Activated CD8-positive, alpha-beta memory T cell treated with anti-CD3 and anti-CD28 coated beads for 4 hours (primary cell): Measurements from ENCODE around the gene ISCA1.

Experiments
- DNase-seq, 2 donors: peaks; one replicate each; pipeline ENCODE4 v3.0.0-alpha.2; 2020; ENCODE audit warnings: low read depth in 2 of 2

Gene ISCA1

GRCh38 chr9:86230858-86231257 is 51.5 kb downstream of the ISCA1 start:
- no peak for DNase-seq

DNA sequence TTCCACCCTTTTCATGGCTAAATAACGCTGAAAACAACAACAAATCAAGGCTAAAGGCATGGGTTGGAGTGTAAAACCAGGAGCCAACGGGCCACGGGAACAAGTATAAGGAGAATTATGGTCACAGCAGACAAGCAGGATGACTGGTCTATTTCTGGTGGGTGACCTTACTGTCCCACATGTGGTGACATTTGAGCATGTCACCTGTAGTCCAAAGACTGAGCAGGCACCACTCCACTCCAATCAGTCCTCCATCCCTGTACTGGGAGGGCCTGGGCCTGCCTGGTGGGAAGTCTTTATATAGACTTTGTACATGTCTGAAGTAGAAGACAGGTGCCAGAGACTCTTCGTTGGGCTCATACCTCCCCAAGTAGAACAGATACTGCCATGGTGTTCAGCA is 59.7 kb downstream of the ISCA1 start:
- no peak for DNase-seq

DNA sequence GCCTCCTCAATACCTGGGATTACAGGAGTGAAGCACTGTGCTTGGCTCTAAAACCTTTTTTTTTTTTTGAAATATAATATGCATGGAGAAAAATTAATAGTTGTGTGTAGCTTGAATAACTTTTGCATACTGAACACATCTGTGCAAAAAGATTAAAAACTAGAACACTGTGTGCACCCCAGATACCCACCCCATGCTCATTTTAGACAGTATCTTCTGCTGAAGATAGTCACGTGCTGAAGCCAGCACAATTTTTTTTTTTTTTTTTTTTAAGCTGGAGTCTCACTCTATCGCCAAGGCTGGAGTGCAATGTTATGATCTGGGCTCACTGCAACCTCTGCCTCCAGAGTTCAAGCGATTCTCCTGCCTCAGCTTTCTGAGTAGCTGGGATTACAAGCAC is 62.7 kb downstream of the ISCA1 start:
- DNase-seq, result no peak

- DNase-seq, result no peak
These were observed 65.1 kb downstream of the ISCA1 start for GRCh38 chr9:86217076-86217755.
